SK-N-SH (cell line): ENCODE data around the gene SYNGR2. TPM values are rescaled to one million over a fixed set of nuclear protein-coding genes. Genes with fewer than 3 reads are reported as not detected.

Experiments used
- CTCF ChIA-PET: fragments of 300-600, 350-600 bp; formaldehyde crosslinking; extraction: SDS; loops from one replicate; lab custom pipeline; 2021; lab: Yijun Ruan, JAX
- POLR2A ChIA-PET: fragments of 350-600 bp; sonication (Branson Sonifier 250); formaldehyde crosslinking; extraction: SDS; loops from one replicate; lab custom pipeline; 2020; ENCODE audit warnings: antibody characterized with exemption, inconsistent platforms; lab: Yijun Ruan, JAX
- DNase-seq: peaks from one replicate; pipeline ENCODE4 v3.0.0; 2012
- H2AFZ ChIP-seq: fragments of 200-600 bp; sonication (generic); 2 replicates; pipeline ENCODE4 v1.8.1; 2016; ENCODE audit warnings: antibody characterized with exemption, mild to moderate bottlenecking, low read depth
- H3F3A ChIP-seq: fragments of 200-600 bp; sonication (generic); replicated peaks from 2 replicates; pipeline ENCODE3; 2016; ENCODE audit warnings: antibody characterized with exemption, mild to moderate bottlenecking; ENCODE audit not compliant: insufficient read depth
- H3K27ac ChIP-seq, 2 experiments: fragments of 200-500 bp in 1 of 2; fragments of 200-600 bp in 1 of 2; sonication (Bioruptor generic) in 1 of 2; sonication (generic), shearing (Covaris generic) in 1 of 2; 2 replicates each; pipeline versions ENCODE4 v1.5.1 to v1.6.1; 2014 to 2016; ENCODE audit warnings: low read depth in 2 of 2, inconsistent platforms in 1 of 2, low read length in 1 of 2, mild to moderate bottlenecking in 1 of 2, mixed read lengths in 1 of 2
- H3K27me3 ChIP-seq: fragments of 200-600 bp; sonication (generic), shearing (Covaris generic); 2 replicates; pipeline ENCODE4 v1.6.1; 2016; ENCODE audit warnings: mixed run types; ENCODE audit not compliant: insufficient read depth
- H3K36me3 ChIP-seq, 2 experiments: fragments of 200-500 bp in 1 of 2; fragments of 200-600 bp in 1 of 2; sonication (Bioruptor generic) in 1 of 2; sonication (generic) in 1 of 2; replicated peaks in 1 of 2; 2 replicates each; pipeline versions ENCODE3 to v1.5.1; 2014 to 2016; ENCODE audit warnings: low read length in 1 of 2, mild to moderate bottlenecking in 1 of 2; ENCODE audit not compliant: insufficient read depth in 2 of 2, control insufficient read depth in 1 of 2
- H3K4me1 ChIP-seq, 2 experiments: fragments of 200-500 bp in 1 of 2; fragments of 200-600 bp in 1 of 2; sonication (Bioruptor generic) in 1 of 2; sonication (generic), shearing (Covaris generic) in 1 of 2; 2 replicates each; pipeline versions ENCODE4 v1.5.1 to v1.6.1; 2014 to 2016; ENCODE audit warnings: low read depth in 1 of 2, low read length in 1 of 2, mixed run types in 1 of 2; ENCODE audit not compliant: insufficient read depth in 2 of 2, control insufficient read depth in 1 of 2
- H3K4me2 ChIP-seq: fragments of 200-600 bp; sonication (generic), shearing (Covaris generic); 2 replicates; pipeline ENCODE4 v1.6.1; 2017; ENCODE audit warnings: mixed run types
- H3K4me3 ChIP-seq, 2 experiments: fragments of 200-500 bp in 1 of 2; fragments of 200-600 bp in 1 of 2; sonication (Bioruptor generic) in 1 of 2; sonication (generic), shearing (Covaris generic) in 1 of 2; 2 replicates each; pipeline versions ENCODE4 v1.5.1 to v1.8.1; 2014 to 2016; ENCODE audit warnings: low read depth in 2 of 2, inconsistent platforms in 1 of 2, low read length in 1 of 2, mild to moderate bottlenecking in 1 of 2, mixed read lengths in 1 of 2, moderate library complexity in 1 of 2
- H3K79me2 ChIP-seq: fragments of 200-600 bp; sonication (generic); 2 replicates; pipeline ENCODE4 v1.8.1; 2017; ENCODE audit warnings: mild to moderate bottlenecking; ENCODE audit not compliant: insufficient read depth
- H3K9ac ChIP-seq: fragments of 200-600 bp; sonication (generic); 2 replicates; pipeline ENCODE4 v1.6.1; 2017; ENCODE audit warnings: mixed run types
- H3K9me2 ChIP-seq: fragments of 200-600 bp; sonication (generic); 2 replicates; pipeline ENCODE4 v1.6.1; 2017; ENCODE audit warnings: mixed run types
- H3K9me3 ChIP-seq: fragments of 200-600 bp; sonication (generic); 2 replicates; pipeline ENCODE4 v1.6.1; 2017; ENCODE audit warnings: mixed run types, mild to moderate bottlenecking, moderate library complexity
- H4K20me1 ChIP-seq: fragments of 200-600 bp; sonication (generic); 2 replicates; pipeline ENCODE4 v1.6.1; 2017; ENCODE audit warnings: mild to moderate bottlenecking, mixed run types; ENCODE audit not compliant: insufficient read depth
- CHD2 ChIP-seq: fragments of 150-350 bp; IDR thresholded peaks from 2 replicates; pipeline ENCODE4 v1.6.1; 2018; ENCODE audit warnings: low read length; ENCODE audit not compliant: partially characterized antibody
- ELF1 ChIP-seq: IDR thresholded peaks from 2 replicates; pipeline ENCODE4 v1.4.0; 2012
- EP300 ChIP-seq, 2 experiments: IDR thresholded peaks; 2 replicates each; pipeline versions ENCODE4 v1.4.0 to v1.6.1; 2012; ENCODE audit warnings: borderline replicate concordance in 1 of 2, low read depth in 1 of 2, low read length in 1 of 2
- EZH2phosphoT487 ChIP-seq: fragments of 200-600 bp; sonication (generic); IDR thresholded peaks from 2 replicates; pipeline ENCODE4 v1.6.1; 2017; ENCODE audit warnings: low read depth, mixed run types, mild to moderate bottlenecking, antibody characterized with exemption, moderate library complexity, borderline replicate concordance
- FOSL2 ChIP-seq: IDR thresholded peaks from 2 replicates; pipeline ENCODE4 v1.4.0; 2012; ENCODE audit warnings: low read depth, mild to moderate bottlenecking, moderate library complexity, borderline replicate concordance
- FOXM1 ChIP-seq: IDR thresholded peaks from 2 replicates; pipeline ENCODE4 v1.4.0; 2012; ENCODE audit warnings: low read depth, mild to moderate bottlenecking
- JUND ChIP-seq: IDR thresholded peaks from 2 replicates; pipeline ENCODE4 v1.4.0; 2012
- PBX3 ChIP-seq: IDR thresholded peaks from 2 replicates; pipeline ENCODE4; 2012
- POLR2AphosphoS5 ChIP-seq: IDR thresholded peaks from 2 replicates; pipeline ENCODE4 v1.6.1; 2012; ENCODE audit warnings: low read depth, low read length
- RCOR1 ChIP-seq: fragments of 150-350 bp; IDR thresholded peaks from 2 replicates; pipeline ENCODE4 v1.6.1; 2017; ENCODE audit warnings: antibody characterized with exemption, low read length
- SIN3A ChIP-seq: IDR thresholded peaks from 2 replicates; pipeline ENCODE4 v1.6.1; 2012; ENCODE audit warnings: low read depth, mild to moderate bottlenecking, low read length, moderate library complexity, borderline replicate concordance
- SMC3 ChIP-seq: IDR thresholded peaks from 2 replicates; pipeline ENCODE4 v1.6.1; 2012; ENCODE audit warnings: low read depth, low read length, improper control_type of control experiment
- TCF12 ChIP-seq: IDR thresholded peaks from 2 replicates; pipeline ENCODE4 v1.4.0; 2012
- WGBS: methylation state at CpG from one replicate; pipeline ENCODE4 v1.1.6; 2017; ENCODE audit warnings: low lambda C conversion rate; 5-methylcytosine and 5-hydroxymethylcytosine counted together
- polyA plus RNA-seq, 3 experiments: library from polyadenylated mRNA; depleted of rRNA; stranded (reverse); fragments of >200 nt; gene quantifications; 2 replicates each; pipeline ENCODE4 v1.2.3, GENCODE V29; 2012
- TF ChIP-seq, protein P1 (sequence below): IDR thresholded peaks from 2 replicates; pipeline ENCODE4 v1.4.0; 2012; ENCODE audit warnings: low read depth, borderline replicate concordance
- TF ChIP-seq, protein P2 (sequence below): IDR thresholded peaks from 2 replicates; pipeline ENCODE4 v1.4.0; 2012; ENCODE audit warnings: low read depth, borderline replicate concordance
- TF ChIP-seq, protein P3 (sequence below): IDR thresholded peaks from 2 replicates; pipeline ENCODE4 v1.6.1; 2012; ENCODE audit warnings: mild to moderate bottlenecking, low read depth, low read length, moderate library complexity

SYNGR2 gene
- polyA plus RNA-seq, 1 of the 3 experiments (the other 2 are of a cell fraction) = 181 TPM

DNA sequence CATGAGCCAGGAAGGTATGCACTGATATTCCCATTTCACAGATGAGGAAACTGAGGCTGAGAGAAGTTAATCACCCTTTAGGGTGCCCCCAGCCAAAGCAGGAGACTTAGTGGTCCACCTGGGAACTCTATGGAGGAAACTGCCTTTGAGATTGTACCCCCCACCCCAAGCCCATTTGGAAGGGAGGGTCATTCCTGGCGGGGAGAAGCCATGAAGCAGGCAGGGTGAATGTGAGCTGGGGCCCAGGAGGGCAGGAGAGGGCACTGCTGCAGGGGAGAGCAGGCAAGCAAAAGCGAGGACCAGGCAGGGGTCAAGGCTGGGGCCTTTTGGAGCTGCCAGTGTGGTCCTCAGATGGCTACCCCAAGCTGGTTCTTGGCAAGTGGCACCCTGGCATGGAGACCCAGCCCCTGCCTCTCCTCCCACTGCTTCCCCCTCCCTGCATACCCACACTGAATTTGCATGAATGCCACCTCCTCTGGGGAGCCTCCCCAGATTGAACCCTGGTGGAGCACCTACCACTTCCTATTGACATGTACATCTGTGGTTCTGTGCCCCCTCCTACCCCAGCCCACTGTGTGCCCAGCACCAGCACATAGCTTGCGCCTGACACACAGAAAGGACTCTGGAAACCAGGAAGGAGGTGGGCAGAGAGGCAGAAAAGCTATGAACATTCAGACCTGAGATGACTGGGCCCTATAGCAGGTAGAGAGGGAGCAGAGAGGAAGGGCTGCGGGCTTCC is 38.9 kb upstream of the SYNGR2 start:
- Histone ChIP-seq H3K4me3 (no peak overlapping the region), H3K36me3 (no peaks in the 10 kb centered on the region), H3F3A (no peaks in the 10 kb centered on the region), H3K9ac (no peak overlapping the region), H3K27ac (no peak overlapping the region), H3K79me2 (no peaks in the 10 kb centered on the region), H3K27me3 (peaks cover 3% of the 10 kb centered on the region), H3K9me2 (no peaks in the 10 kb centered on the region), H3K9me3 (no peaks in the 10 kb centered on the region), H4K20me1 (no peaks in the 10 kb centered on the region), H3K4me1 (peaks cover 4 to 39% of the 10 kb centered on the region in 2 experiments; a peak in 1 of 4 replicates), H2AFZ (no peak overlapping the region), H3K4me2 (peak overlapping the region; percentile 100; the same call in 1 of the 2 replicates)
- 99% methylated on average over 4 of the region's 4 CpGs for WGBS
- no peak for DNase-seq
- ChIA-PET POLR2A (interaction anchor here (0.5 kb wide), 1 partner anchor 133 kb away, joined by 3 read pairs; no protein-coding TSS in a partner anchor), CTCF (interaction anchor here (0.7 to 8.0 kb wide), 10 partner anchors 9 to 121 kb away, joined by 3 to 100 read pairs (median 4); partner anchors contain the start of gene TK1)
- TF ChIP-seq, protein P1, sequence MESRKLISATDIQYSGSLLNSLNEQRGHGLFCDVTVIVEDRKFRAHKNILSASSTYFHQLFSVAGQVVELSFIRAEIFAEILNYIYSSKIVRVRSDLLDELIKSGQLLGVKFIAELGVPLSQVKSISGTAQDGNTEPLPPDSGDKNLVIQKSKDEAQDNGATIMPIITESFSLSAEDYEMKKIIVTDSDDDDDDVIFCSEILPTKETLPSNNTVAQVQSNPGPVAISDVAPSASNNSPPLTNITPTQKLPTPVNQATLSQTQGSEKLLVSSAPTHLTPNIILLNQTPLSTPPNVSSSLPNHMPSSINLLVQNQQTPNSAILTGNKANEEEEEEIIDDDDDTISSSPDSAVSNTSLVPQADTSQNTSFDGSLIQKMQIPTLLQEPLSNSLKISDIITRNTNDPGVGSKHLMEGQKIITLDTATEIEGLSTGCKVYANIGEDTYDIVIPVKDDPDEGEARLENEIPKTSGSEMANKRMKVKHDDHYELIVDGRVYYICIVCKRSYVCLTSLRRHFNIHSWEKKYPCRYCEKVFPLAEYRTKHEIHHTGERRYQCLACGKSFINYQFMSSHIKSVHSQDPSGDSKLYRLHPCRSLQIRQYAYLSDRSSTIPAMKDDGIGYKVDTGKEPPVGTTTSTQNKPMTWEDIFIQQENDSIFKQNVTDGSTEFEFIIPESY = no peak
- TF ChIP-seq ELF1 (no peak), RCOR1 (no peak)

GRCh38 chr17:78130090-78130436 is 38.3 kb upstream of the SYNGR2 start:
- Histone ChIP-seq H3K79me2 (no peaks in the 10 kb centered on the region), H3K36me3 (no peaks in the 10 kb centered on the region), H3K4me2 (no peak overlapping the region), H3K4me1 (peaks cover 4 to 39% of the 10 kb centered on the region in 2 experiments; a peak in 1 of 4 replicates), H3F3A (no peaks in the 10 kb centered on the region), H3K9me2 (no peaks in the 10 kb centered on the region), H2AFZ (no peak overlapping the region), H3K9ac (no peak overlapping the region), H3K27me3 (peaks cover 3% of the 10 kb centered on the region), H3K4me3 (no peak overlapping the region), H4K20me1 (no peaks in the 10 kb centered on the region), H3K27ac (no peak overlapping the region), H3K9me3 (no peaks in the 10 kb centered on the region)
- ChIA-PET POLR2A (interaction anchor here (0.5 kb wide), 1 partner anchor 132 kb away, joined by 3 read pairs; no protein-coding TSS in a partner anchor), CTCF (interaction anchor here (0.7 to 8.0 kb wide), 9 partner anchors 8 to 111 kb away, joined by 3 to 100 read pairs (median 3); partner anchors contain the start of gene C17orf99)
- 83% methylated on average over 5 of the region's 5 CpGs for WGBS
- DNase-seq = no peak
- TF ChIP-seq JUND (no peak), SIN3A (no peak), PBX3 (no peak), CHD2 (no peak), TCF12 (no peak), FOXM1 (no peak), EZH2phosphoT487 (no peak), POLR2AphosphoS5 (no peak), EP300 (IDR thresholded peaks at IDR 0.05; ENCODE audit: borderline replicate concordance in 1 of 2, low read depth in 1 of 2, low read length in 1 of 2) (no peak), SMC3 (no peak), FOSL2 (no peak)
- TF ChIP-seq, protein P2, sequence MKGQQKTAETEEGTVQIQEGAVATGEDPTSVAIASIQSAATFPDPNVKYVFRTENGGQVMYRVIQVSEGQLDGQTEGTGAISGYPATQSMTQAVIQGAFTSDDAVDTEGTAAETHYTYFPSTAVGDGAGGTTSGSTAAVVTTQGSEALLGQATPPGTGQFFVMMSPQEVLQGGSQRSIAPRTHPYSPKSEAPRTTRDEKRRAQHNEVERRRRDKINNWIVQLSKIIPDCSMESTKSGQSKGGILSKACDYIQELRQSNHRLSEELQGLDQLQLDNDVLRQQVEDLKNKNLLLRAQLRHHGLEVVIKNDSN = no peak
- TF ChIP-seq, protein P1 = no peak
- TF ChIP-seq, protein P3, sequence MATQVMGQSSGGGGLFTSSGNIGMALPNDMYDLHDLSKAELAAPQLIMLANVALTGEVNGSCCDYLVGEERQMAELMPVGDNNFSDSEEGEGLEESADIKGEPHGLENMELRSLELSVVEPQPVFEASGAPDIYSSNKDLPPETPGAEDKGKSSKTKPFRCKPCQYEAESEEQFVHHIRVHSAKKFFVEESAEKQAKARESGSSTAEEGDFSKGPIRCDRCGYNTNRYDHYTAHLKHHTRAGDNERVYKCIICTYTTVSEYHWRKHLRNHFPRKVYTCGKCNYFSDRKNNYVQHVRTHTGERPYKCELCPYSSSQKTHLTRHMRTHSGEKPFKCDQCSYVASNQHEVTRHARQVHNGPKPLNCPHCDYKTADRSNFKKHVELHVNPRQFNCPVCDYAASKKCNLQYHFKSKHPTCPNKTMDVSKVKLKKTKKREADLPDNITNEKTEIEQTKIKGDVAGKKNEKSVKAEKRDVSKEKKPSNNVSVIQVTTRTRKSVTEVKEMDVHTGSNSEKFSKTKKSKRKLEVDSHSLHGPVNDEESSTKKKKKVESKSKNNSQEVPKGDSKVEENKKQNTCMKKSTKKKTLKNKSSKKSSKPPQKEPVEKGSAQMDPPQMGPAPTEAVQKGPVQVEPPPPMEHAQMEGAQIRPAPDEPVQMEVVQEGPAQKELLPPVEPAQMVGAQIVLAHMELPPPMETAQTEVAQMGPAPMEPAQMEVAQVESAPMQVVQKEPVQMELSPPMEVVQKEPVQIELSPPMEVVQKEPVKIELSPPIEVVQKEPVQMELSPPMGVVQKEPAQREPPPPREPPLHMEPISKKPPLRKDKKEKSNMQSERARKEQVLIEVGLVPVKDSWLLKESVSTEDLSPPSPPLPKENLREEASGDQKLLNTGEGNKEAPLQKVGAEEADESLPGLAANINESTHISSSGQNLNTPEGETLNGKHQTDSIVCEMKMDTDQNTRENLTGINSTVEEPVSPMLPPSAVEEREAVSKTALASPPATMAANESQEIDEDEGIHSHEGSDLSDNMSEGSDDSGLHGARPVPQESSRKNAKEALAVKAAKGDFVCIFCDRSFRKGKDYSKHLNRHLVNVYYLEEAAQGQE = no peak
